ENCODE data around the gene KCNAB1.
"Not testable (repeated sequence)": the region's sequence is repeated elsewhere in the genome, so short reads cannot be mapped to it uniquely, and the experiment has no call there.

KCNAB1 gene

DNA sequence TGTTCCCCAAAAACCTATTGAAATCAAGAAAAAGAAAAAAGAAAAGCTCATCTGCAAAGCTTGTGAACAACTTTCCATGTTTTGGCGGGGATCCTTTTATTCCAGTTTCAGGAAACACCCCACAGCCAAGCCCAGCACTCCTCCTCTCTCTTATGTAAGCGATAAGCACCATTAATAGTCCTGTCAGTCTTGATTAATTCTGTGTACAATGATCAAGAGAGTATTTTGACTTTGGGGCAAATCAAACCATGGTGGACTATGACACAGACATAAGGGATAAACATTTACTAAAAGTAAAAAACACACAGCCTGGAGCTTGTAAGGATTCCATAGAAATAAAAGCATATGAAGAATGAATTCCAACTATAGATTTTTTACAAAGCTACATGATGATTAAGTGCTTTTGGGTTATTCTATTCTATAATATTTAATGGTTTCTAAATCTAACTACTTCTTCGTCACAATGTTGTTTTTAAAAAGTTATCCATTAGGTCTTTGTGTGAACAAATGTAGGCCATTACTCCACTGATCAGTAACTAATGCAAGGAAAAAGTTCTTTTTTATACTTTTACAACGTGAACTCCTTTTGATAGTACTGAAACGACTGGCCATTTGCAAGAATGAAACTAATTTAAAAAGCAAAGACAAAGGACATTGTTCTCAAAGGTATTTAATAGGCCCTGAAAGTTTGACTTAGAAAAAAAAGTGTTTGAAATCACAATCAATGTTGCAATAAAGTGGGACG lies 106.5 kb downstream of the KCNAB1 start:
- no peak for DNase-seq

DNA sequence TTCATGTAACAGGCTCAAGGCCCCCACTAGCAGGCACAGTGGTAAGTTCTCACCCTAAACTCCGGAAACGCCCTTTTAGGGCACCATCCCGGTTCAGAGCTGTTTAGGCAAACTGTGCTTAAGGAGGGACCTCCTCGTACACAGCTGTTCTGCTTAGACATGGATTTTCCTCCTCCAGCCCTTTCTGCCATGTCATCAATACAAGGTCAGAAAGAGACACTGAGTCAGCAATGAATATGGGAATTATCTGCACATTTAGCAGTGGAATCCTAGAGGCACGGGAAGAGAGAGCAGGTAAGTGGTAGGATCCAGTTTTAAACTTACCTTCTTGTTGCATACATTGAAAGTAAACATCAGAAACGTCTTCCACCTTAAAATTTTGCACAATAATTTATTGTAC lies 107.3 kb downstream of the KCNAB1 start:
- no peak for DNase-seq

DNA sequence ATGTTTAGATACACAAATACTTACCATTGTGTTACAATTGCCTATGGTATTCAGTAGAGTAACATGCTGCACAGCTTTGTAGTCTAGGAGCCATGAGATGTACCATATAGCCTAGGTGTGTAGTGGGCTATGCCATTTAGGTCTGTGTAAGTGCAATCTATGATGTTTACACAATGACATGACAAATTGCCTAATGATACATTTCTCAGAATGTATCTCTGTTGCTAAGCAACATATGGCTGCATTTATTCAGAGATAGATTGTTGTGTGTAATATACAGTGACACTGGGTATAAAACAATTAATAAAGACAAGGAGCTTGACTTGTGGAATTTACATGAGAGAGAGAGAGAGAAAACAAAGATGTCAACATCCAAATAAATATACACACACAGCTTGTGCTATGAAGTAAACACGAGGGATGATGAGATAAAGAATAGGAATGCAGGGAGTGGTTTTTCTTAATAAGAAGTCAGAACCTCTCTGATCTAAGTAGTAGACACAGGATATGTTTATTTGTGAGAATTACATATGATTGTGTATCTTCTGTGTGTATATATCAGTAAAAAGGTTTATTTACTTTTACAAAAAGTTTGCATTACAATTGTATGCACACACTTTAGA lies 110.0 kb downstream of the KCNAB1 start:
- DNase-seq, result no peak

DNA sequence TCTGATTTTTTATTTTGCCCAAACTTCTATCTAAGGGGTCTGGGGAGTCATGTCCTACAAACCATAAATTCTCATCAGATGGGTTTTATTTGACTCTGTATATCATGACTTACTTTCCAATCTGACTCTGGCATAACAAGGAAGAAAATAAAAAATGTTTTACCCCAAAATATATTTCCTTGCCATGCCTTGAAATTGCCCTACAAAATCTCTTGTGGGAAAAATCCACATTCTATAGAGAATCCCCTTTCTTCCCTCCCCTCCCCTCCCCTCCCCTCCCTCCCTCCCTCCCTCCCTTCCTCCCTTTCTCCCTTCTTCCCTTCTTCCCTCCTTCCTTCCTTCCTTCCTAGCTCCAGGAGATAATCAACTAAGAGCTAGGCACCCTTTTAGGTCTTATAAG lies 110.8 kb downstream of the KCNAB1 start:
- not testable (repeated sequence) for DNase-seq

DNA sequence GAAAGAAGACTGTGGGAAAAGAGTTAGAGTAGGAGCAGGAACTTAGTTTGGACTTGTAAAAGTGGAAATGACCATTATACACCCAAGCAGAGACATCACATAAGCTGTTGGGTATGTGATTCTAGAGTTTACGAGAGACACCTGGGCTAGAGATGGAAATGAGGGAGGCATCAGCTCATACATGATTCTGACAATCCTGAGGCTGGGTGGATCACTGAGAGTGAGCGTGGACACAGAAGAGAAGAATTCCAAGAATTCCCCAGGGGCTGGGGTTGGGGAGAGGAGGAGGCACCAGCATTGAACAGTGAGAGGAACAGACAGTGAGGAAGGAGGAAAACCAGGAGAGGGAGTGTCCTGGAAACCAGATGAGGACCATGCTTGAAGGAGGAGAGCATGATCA lies 113.5 kb downstream of the KCNAB1 start:
- no peak for DNase-seq

DNA sequence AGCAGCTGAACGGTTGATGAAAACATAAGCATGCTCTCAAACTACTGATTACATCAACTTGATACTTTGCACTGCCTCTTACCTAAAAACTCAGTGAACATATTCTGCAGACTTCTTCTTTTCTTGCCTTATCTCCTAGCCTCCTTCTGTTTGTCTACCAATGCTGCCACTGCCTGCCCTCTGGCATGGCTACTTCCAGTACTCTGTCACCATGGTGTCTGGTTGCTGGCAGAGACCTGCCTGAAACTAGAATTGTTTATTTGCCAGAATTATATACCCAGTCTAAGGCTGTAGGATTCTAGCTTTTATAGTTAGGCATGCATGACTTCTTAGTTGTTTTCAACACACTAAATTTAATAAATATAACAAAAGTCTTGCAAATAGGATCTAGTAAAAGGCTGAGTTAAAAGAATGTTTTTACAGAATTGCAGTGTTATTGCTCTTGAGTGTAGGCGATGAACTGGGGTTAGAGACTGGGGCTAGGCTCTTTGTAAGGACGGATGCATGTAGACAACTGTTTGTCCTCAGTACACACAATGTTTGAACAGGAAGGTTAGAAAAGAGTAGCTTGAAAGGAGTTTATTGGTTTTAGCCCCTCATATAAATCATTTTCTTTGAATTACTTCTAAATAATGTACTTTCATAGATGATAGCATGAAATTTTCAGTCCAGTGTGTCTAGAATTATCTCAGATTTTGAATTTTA lies 116.3 kb downstream of the KCNAB1 start:
- no peak for DNase-seq

DNA sequence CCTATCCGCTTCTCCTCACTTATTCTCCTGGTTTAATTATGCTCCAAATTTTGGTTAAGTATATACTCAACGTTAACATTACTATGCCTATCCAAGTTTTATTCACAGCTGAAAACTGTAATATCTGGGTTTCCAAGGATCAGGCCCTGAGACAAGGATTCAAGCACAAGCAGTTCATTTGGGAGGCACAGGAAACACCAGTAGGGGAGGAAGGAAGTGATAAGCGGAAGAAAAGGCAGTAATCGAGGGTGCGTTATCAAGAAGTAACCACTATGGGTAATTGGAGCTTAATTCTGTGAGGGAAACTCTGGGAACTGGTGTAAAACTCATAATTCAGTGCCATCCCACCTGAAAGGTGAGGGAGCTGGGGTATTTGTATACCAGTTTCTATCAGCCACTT lies 120.3 kb downstream of the KCNAB1 start:
- DNase-seq, result no peak

DNA sequence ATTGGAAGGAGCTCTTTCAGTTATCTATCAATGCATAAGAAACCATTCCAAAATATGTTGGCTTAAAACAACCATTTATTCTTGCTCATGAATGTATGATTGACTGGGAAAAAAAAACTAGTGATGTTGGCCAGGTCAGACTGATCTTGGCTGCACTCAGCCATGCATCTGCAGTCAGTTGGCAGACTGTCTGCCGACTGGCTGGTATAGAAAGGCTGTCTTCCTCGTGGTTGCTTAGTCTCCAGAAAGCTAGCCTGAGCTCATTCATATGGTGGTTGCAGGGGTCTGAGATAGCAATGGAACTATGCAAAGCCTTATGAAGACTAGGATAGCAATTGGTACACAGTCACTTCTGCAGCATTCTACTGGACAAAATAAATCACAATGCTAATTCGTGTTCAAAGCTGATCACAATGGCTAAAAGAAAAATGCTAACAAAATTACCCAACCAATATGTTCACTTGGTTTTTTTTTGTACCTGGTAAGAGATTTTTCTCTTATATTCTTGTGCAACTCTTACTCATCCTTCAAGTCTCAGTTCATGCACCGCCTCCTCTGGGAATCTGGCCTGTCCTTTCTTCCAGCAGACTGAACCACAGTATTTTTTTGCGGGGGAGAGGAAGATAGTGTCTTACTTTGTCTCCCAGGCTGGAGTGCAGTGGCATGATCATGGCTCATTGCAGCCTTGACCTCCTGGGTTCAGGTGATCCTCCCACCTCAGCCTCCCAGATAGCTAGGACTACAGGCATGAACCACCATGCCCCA lies 126.8 kb downstream of the KCNAB1 start:
- DNase-seq, result no peak

DNA sequence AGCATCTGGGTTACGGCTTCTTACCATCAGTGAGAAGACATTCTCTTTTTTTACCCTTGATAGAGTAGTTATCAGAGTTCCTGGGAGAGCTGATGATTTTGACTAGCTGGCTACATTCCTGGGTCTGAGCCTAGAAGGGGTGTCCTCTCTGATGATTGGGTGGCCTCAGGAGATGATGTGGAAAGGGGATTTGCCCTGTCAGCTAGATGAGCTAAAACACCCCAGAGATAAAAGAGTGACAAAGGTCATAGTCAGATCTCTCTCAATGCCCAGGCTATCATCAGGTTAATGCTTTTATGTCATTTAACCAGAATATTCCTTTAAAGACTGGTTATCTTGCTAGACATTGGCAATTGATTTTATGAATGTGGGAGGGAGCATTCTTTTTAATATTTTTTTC lies 130.2 kb downstream of the KCNAB1 start:
- DNase-seq, result no peak

DNA sequence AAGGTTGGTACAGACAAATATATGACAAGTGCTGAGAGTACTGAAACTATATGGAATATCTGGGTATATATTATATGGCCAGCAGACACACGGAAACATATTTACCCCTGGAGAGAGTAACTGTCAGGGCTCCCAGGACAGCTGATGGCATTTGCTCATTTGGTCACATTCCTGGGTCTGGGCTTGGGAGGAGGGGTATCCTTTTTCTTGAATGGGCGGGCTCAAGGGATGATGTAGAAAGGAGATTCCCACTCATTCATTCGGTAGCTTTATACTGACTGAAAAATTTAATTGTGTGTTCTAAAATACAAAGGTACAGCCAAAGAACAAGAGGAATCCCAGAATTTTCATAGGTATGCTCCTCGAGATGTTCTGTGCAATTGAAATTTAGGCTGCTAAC lies 131.0 kb downstream of the KCNAB1 start:
- no peak for DNase-seq

DNA sequence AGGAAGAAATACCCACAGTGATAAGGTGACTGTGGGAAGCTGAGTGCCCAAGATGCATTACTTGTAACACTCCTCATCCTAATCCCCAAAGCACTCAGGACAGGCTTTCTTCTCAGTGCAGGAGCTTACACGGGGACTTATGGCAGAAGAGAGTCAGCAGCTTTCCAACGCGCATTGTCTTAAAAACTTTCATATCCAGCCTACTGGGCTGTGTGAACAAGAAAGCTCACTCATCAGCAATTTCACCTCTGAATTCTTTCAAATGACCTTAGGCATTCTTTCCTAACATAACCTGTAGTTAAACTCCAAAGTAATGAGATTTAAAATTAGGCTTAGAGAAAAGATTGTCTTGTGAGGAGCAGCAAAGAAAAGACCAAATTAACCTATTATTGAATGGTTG lies 132.3 kb downstream of the KCNAB1 start:
- DNase-seq, result no peak

DNA sequence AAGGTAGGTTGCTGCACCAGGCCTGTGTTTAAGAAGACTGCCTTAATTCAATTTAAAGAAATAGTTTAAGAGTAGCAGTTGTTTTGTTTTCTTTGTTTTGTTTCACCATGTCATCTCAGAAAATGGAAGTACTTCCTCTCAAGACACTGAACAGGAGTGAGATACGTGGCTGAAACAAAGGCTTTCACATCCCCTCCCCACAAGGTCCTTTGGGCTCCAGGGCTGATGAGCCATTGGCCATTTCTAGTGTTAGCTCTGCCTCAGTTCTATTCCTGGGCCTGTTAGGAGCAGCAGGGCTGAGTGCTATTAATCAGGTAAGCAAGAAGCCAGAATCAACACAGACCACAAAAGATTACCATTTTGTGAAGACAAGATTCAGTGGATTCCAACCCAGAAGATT lies 132.8 kb downstream of the KCNAB1 start:
- DNase-seq, result no peak

DNA sequence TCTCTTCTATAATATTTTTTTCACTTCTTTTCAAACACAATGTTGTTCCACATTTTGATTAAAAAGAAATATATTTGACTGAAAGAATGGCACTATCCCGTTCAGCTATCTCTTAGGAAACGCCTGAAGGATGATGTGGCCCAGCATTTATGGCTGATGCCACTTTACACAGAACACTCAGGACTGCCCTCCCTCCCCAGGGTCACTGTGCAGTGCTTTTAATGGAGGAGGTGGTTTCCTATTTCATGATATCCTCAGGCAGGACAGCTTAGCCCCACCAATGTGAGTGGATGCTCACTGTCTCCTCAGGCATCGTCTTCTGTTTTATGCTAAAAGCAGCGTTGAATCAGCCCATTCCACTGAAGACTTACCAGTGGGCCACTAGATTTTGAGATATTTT lies 135.9 kb downstream of the KCNAB1 start:
- no peak for DNase-seq

DNA sequence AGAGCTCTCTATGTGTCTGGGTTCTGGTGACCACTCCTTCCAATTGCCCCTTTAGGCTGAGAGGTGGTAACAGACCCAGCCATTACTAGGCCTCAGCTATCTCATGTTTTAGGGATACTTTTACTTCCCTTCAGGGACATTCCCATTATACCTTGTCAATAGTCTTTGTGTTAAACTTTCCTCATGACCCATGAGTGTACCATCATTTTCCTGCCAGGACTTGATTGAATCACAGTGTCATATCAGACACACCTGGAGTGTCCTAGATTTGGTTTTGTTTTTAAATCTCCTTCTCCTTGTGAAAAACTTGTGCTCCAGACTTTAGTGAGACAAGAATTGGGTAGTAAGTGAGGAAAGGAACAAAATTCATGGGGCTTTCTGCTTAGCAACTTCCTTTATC lies 136.6 kb downstream of the KCNAB1 start:
- DNase-seq, result no peak

DNA sequence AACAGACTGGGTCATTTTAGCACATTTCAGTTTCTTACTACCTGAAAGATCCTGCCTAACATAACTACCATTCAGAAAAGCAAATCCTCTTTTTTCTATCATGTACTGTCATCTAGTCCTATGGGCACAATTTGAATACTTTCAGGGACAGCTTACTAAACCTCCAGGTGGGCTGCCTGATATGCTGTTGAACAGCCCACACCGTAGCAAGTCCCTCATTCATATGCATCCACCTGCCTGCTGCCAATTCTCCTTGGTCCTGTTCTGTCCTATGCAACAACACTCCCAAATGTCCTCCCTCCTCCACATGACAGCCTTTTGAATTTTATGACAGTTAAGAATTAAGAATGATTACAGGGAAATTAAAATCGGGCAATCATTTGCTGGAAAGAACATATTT lies 137.9 kb downstream of the KCNAB1 start:
- no peak for DNase-seq

DNA sequence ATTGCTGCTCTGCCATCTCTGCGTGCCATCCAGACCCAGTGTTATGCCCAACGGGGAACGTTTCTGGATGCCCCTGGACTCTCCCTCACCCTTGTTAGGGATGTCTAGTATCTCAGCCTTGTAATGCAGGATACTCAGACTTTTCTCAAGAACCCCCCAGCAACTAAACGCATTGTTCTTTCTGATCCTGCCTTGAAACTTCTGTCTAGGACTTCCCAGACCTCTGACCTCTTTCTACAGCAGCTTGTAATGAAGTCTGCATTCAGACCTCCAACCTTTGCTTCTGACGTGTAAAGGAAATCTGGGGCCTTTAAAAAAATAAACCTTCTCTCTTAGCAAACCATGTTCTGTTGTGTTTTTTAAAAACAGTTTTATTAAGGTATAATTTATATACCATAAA lies 139.5 kb downstream of the KCNAB1 start:
- DNase-seq, result no peak

DNA sequence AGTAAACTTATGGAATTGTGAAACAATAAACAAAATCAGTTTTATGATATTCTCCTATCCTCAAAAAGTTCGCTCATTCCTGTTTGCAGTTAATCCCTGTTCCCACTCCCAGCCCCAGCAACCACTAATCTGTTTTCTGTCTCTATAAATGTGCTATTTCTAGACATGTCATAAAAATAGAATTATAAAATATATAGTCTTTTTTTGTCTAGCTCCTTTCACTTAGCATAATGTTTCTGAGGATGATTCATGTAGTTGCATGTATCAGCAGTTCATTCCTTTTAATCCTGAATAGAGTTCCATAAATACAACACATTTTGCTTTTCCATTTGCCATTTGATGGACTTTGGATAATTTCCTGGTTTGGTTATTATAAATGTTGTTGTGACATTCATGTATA lies 140.0 kb downstream of the KCNAB1 start:
- no peak for DNase-seq

DNA sequence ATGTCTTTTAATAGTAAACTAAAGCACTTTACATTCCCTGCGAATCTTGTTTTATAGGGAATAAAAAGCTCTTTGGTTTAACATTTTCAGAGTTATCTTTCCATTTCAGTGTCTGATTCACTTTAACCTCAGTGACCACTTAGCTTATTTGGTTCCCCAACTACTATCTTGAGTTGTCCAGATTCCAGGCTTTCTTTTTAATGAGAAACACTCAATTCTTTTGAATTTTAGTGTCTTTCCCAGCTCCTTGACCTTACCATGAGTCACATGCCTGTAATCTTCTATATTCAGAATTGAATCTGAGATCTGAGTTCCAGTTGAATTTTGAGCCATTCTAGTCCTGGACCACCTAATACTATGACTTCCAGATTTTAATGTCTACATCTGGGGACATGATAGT lies 144.4 kb downstream of the KCNAB1 start:
- DNase-seq, result no peak

DNA sequence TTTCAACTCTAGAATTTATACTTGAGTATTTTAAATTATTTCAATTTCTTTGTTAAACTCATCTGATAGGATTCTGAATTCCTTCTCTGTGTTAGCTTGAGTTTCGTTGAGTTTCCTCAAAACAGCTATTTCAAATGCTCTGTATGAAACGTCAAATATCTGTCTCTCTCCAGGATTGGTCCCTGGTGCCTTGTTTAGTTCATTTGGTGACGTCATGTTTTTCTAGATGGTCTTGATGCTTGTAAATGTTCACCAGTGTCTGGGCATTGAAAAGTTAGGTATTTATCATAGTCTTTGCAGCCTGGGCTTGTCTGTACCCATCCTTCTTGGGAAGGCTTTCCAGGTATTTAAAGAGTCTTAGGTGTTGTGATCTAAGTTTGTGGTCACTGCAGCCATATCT lies 151.1 kb downstream of the KCNAB1 start:
- no peak for DNase-seq

DNA sequence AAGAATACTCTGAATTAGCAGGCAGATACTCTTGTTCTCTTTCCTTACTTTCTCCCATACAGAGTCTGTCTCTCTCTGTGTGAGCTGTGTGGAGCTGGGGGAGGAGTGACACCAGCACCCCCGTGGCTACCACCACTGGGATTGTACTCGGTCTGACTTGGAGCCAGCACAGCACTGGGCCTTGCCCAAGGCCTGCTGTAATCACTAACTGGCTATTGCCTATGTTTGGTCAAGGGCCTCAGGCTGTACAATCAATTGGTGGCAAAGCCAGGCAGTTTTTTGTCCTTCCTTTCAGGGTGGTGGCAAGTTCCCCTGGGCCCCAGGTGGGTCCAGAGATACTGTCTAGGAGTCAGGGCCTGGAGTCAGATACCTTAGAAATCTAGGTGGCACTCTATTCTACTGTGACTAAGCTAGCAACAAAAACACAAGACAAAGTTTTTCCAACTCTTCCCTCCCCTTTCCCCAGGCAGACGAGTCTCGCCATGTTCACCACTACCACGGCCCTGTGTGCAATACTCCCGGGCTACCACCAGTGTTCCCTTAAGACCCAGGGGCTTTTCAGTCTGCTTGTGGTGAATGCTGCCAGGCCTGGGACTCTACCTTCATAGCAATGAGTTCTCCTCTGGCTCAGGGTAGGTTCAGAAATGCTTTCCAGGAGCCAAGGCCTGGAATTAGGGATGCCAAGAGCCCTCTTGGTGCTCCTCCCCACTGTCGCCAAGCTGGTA lies 151.8 kb downstream of the KCNAB1 start:
- no peak for DNase-seq

DNA sequence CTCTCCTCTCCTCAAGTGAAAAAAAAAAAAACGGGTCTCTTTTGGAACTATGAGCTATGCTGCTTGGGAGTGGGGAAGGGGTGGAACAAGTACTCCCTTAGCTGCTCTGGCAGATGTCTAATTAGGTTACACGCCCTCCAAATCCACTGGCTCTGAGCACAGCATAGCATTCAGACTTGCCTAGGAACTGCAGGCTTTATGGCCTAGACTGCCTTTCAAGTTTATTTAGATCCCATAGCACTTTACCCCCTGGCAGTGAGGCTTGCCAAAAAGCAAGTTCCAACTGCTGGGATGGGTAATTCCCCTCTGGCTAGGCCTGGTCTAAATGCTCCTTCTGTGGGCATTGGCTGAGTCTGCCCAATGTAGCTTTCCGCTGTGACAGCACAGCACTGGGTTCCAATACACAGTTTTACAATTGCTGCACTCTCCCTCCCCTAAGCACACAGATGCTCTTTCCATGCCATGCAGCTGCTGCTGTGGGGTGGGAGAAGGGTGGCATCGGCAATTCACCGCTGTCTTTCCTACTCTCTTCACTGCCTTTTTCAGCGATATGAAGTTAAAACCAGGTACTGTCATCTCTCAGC lies 152.8 kb downstream of the KCNAB1 start:
- DNase-seq, result no peak

DNA sequence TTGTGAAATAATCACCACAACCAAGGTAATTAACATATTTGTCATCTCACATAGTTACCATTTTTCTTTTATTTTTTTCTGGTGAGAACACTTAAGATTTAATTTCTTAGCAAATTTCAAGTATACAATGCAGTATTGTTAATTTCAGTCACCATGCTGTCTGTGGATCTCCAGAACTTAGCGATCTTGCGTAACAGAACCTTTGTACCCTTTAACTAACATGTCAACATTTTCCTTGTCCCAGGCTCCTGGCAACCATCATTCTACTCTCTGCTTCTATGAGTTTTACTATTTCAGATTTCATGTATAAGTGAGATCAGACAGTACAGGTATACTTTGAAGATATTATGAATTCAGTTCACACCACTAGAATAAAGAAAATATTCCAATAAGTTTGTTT lies 154.4 kb downstream of the KCNAB1 start:
- no peak for DNase-seq

DNA sequence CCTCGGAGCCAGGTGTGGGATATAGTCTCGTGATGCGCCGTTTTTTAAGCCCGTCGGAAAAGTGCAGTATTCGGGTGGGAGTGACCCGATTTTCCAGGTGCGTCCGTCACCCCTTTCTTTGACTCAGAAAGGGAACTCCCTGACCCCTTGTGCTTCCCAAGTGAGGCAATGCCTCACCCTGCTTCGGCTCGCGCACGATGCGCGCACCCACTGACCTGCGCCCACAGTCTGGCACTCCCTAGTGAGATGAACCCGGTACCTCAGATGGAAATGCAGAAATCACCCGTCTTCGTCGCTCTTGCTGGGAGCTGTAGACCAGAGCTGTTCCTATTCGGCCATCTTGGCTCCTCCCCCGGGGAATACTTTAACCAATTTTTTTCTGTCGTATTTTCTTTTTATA lies 164.3 kb downstream of the KCNAB1 start:
- not testable (repeated sequence) for DNase-seq
